Right ventricle myocardium superior (tissue), 1 donor: ENCODE measurements around the gene DCBLD2. TPM values are rescaled to one million over a fixed set of nuclear protein-coding genes. Genes with fewer than 3 reads are reported as not detected.
A peak's percentile ranks its signal among the peaks of the same experiment; 100 is the strongest.

ENCODE experiments used
- ATAC-seq: fragments of 200-7000 bp; cut with Tn5 transposase; one replicate; pipeline ENCODE4 v1.9.1; 2020; ENCODE audit warnings: mild to moderate bottlenecking; ENCODE audit not compliant: poor library complexity
- DNase-seq: peaks from one replicate; pipeline ENCODE4 v3.0.0-alpha.2; 2020
- intact Hi-C: fragments of 100-400 bp; cut with DNase I; formaldehyde crosslinking; loops from one replicate; pipeline ENCODE4 v1.11.2; 2022
- long read RNA-seq: library from polyadenylated mRNA; unstranded; transcript quantifications from one replicate; pipeline ENCODE4 v2.0.0, GENCODE V29; 2021
- total RNA-seq: library from RNA; stranded (reverse); fragmentation: NEBNext Ultra II Directional; extraction: Animal tissue kit (Norgen Biotek cat#: 25700); gene quantifications from one replicate; pipeline ENCODE4 v1.2.1, GENCODE V29; 2021
- donor health status: DM: no; HTN: yes; CAD: no; lungs with severe emphysema.

Gene DCBLD2
- 27.2 TPM for total RNA-seq
- long read RNA-seq, full-length matches to known transcripts = 19 of 34 reads
- long read RNA-seq, partial matches to known transcripts = 5 of 34 reads
- long read RNA-seq, other reads (novel, unspliced or antisense) = 10 of 34 reads

- ATAC-seq = peak; percentile 97
- DNase-seq = peak; percentile 98
- intact Hi-C loops = no loop called here
Measured at GRCh38 chr3:98901392-98902350, at the start of gene DCBLD2. Gene DCBLD2, minus strand, starts transcription at chr3:98901695. Its CDS starts 369 bp downstream, at chr3:98901326.

GRCh38 chr3:98945666-98946065 is 44.2 kb upstream of the DCBLD2 start:
- intact Hi-C loops = no loop called here
- no peak for DNase-seq
- no peak for ATAC-seq

- ATAC-seq (no peak), DNase-seq (no peak)
- intact Hi-C loops = no loop called here
Measured at GRCh38 chr3:98945101-98945524, 43.6 kb upstream of the DCBLD2 start.

- ATAC-seq (no peak), DNase-seq (no peak)
- intact Hi-C loops = no loop called here
Measured at GRCh38 chr3:98930413-98930812, 28.9 kb upstream of the DCBLD2 start.

- ATAC-seq = peak; percentile 83
- DNase-seq = no peak
- intact Hi-C loops = no loop called here
Measured at GRCh38 chr3:98921957-98922356, 20.5 kb upstream of the DCBLD2 start.

- no peak for ATAC-seq
- intact Hi-C loops = no loop called here
Measured at GRCh38 chr3:98920166-98920565, 18.7 kb upstream of the DCBLD2 start.

GRCh38 chr3:98918586-98918985 is 17.1 kb upstream of the DCBLD2 start:
- no peak for ATAC-seq
- DNase-seq = no peak
- intact Hi-C loops = no loop called here

More at GRCh38 chr3:98920166-98920565, 18.7 kb upstream of the DCBLD2 start:
- DNase-seq = no peak

- ATAC-seq (peak; percentile 76), DNase-seq (no peak)
- intact Hi-C loops = no loop called here
Measured at GRCh38 chr3:98917608-98918007, 16.1 kb upstream of the DCBLD2 start.

GRCh38 chr3:98914210-98915080 is 12.9 kb upstream of the DCBLD2 start:
- intact Hi-C loops = no loop called here
- ATAC-seq (no peak), DNase-seq (no peak)

- no peak for ATAC-seq
- intact Hi-C loops = no loop called here
Measured at GRCh38 chr3:98912448-98912847, 11.0 kb upstream of the DCBLD2 start.

GRCh38 chr3:98906230-98906629 is 4.7 kb upstream of the DCBLD2 start:
- intact Hi-C loops = no loop called here
- DNase-seq = no peak
- ATAC-seq = no peak

More at GRCh38 chr3:98912448-98912847, 11.0 kb upstream of the DCBLD2 start:
- DNase-seq = no peak

GRCh38 chr3:98903705-98904481 is 2.4 kb upstream of the DCBLD2 start:
- ATAC-seq = no peak
- no peak for DNase-seq
- intact Hi-C loops = no loop called here

- intact Hi-C loops = no loop called here
- ATAC-seq (no peak), DNase-seq (no peak)
Measured at GRCh38 chr3:98903099-98903498, 1.6 kb upstream of the DCBLD2 start.

- intact Hi-C loops = no loop called here
- DNase-seq = no peak
- no peak for ATAC-seq
Measured at GRCh38 chr3:98902351-98902740, 851 bp upstream of the DCBLD2 start.

GRCh38 chr3:98901119-98901391 is 440 bp downstream of the DCBLD2 start:
- peak; percentile 66 for DNase-seq
- intact Hi-C loops = no loop called here

GRCh38 chr3:98900265-98901118 is 1.0 kb downstream of the DCBLD2 start:
- no peak for DNase-seq
- ATAC-seq = no peak
- intact Hi-C loops = no loop called here

More at GRCh38 chr3:98901119-98901391, 440 bp downstream of the DCBLD2 start:
- peak; percentile 78 for ATAC-seq

- intact Hi-C loops = loop anchor here (10.0 kb wide), 1 partner anchor 73 kb away; no protein-coding TSS in a partner anchor
- no peak for DNase-seq
- no peak for ATAC-seq
Measured at GRCh38 chr3:98897701-98898100, 3.8 kb downstream of the DCBLD2 start.
